Measurements from ENCODE around the gene STK38L.

Gene STK38L

GRCh38 chr12:27246774-27247173, 2.7 kb downstream of the STK38L start:
- no peak overlapping the region for H3K27ac ChIP-seq (replicated peaks)
- TF ChIP-seq SPI1 (IDR thresholded peaks at IDR 0.05; ENCODE audit: borderline replicate concordance, low read depth) (no peak), GABPA (IDR thresholded peaks at IDR 0.05; ENCODE audit: low read depth) (no peak), REST (IDR thresholded peaks at IDR 0.05; ENCODE audit: insufficient replicate concordance, low read depth) (no peak), POLR2AphosphoS5 (IDR thresholded peaks at IDR 0.05; ENCODE audit: low read depth) (no peak), CTCF (IDR thresholded peaks at IDR 0.05; ENCODE audit: insufficient read depth, low read length) (no peak)
- no peaks in the 10 kb centered on the region for H3K27me3 ChIP-seq (ENCODE audit: insufficient read depth, poor library complexity, severe bottlenecking)
- no peak overlapping the region for H3K4me3 ChIP-seq (replicated peaks; ENCODE audit: insufficient read depth, low read length)
- DNase-seq (ENCODE audit: low read depth in 1 of 2, low spot score in 1 of 2), result no peak

- no peak overlapping the region for H3K27ac ChIP-seq (replicated peaks)
- no peak overlapping the region for H3K4me3 ChIP-seq (replicated peaks; ENCODE audit: insufficient read depth, low read length)
- H3K27me3 ChIP-seq (ENCODE audit: insufficient read depth, poor library complexity, severe bottlenecking), result no peaks in the 10 kb centered on the region
- TF ChIP-seq GABPA (IDR thresholded peaks at IDR 0.05; ENCODE audit: low read depth) (no peak), CTCF (IDR thresholded peaks at IDR 0.05; ENCODE audit: insufficient read depth, low read length) (no peak), REST (IDR thresholded peaks at IDR 0.05; ENCODE audit: insufficient replicate concordance, low read depth) (no peak), SPI1 (IDR thresholded peaks at IDR 0.05; ENCODE audit: borderline replicate concordance, low read depth) (no peak), POLR2AphosphoS5 (IDR thresholded peaks at IDR 0.05; ENCODE audit: low read depth) (no peak)
- no peak for DNase-seq (ENCODE audit: low read depth in 1 of 2, low spot score in 1 of 2)
Observed at GRCh38 chr12:27252934-27253333, 8.8 kb downstream of the STK38L start.

GRCh38 chr12:27253347-27253746, 9.3 kb downstream of the STK38L start:
- no peak for TF ChIP-seq POLR2AphosphoS5 (IDR thresholded peaks at IDR 0.05; ENCODE audit: low read depth)
- TF ChIP-seq GABPA (IDR thresholded peaks at IDR 0.05; ENCODE audit: low read depth), result no peak
- no peak for TF ChIP-seq SPI1 (IDR thresholded peaks at IDR 0.05; ENCODE audit: borderline replicate concordance, low read depth)
- TF ChIP-seq REST (IDR thresholded peaks at IDR 0.05; ENCODE audit: insufficient replicate concordance, low read depth), result no peak
- TF ChIP-seq CTCF (IDR thresholded peaks at IDR 0.05; ENCODE audit: insufficient read depth, low read length), result no peak
- H3K27me3 ChIP-seq (ENCODE audit: insufficient read depth, poor library complexity, severe bottlenecking), result no peaks in the 10 kb centered on the region
- H3K27ac ChIP-seq (replicated peaks), result no peak overlapping the region
- H3K4me3 ChIP-seq (replicated peaks; ENCODE audit: insufficient read depth, low read length), result no peak overlapping the region
- no peak for DNase-seq (ENCODE audit: low read depth in 1 of 2, low spot score in 1 of 2)
